SK-N-SH (cell line): Measurements from ENCODE around the gene TBCE. TPM values are rescaled to one million over a fixed set of nuclear protein-coding genes. Genes with fewer than 3 reads are reported as not detected.
"Not testable (repeated sequence)": the region's sequence is repeated elsewhere in the genome, so short reads cannot be mapped to it uniquely, and the experiment has no call there.

Source experiments
- CTCF ChIA-PET: fragments of 300-600, 350-600 bp; formaldehyde crosslinking; extraction: SDS; loops from one replicate; lab custom pipeline; 2021; lab: Yijun Ruan, JAX
- POLR2A ChIA-PET: fragments of 350-600 bp; sonication (Branson Sonifier 250); formaldehyde crosslinking; extraction: SDS; loops from one replicate; lab custom pipeline; 2020; ENCODE audit warnings: antibody characterized with exemption, inconsistent platforms; lab: Yijun Ruan, JAX
- DNase-seq: peaks from one replicate; pipeline ENCODE4 v3.0.0; 2012
- H2AFZ ChIP-seq: fragments of 200-600 bp; sonication (generic); 2 replicates; pipeline ENCODE4 v1.8.1; 2016; ENCODE audit warnings: antibody characterized with exemption, mild to moderate bottlenecking, low read depth
- H3F3A ChIP-seq: fragments of 200-600 bp; sonication (generic); replicated peaks from 2 replicates; pipeline ENCODE3; 2016; ENCODE audit warnings: antibody characterized with exemption, mild to moderate bottlenecking; ENCODE audit not compliant: insufficient read depth
- H3K27ac ChIP-seq, 2 experiments: fragments of 200-500 bp in 1 of 2; fragments of 200-600 bp in 1 of 2; sonication (Bioruptor generic) in 1 of 2; sonication (generic), shearing (Covaris generic) in 1 of 2; 2 replicates each; pipeline versions ENCODE4 v1.5.1 to v1.6.1; 2014 to 2016; ENCODE audit warnings: low read depth in 2 of 2, inconsistent platforms in 1 of 2, low read length in 1 of 2, mild to moderate bottlenecking in 1 of 2, mixed read lengths in 1 of 2
- H3K27me3 ChIP-seq: fragments of 200-600 bp; sonication (generic), shearing (Covaris generic); 2 replicates; pipeline ENCODE4 v1.6.1; 2016; ENCODE audit warnings: mixed run types; ENCODE audit not compliant: insufficient read depth
- H3K36me3 ChIP-seq, 2 experiments: fragments of 200-500 bp in 1 of 2; fragments of 200-600 bp in 1 of 2; sonication (Bioruptor generic) in 1 of 2; sonication (generic) in 1 of 2; replicated peaks in 1 of 2; 2 replicates each; pipeline versions ENCODE3 to v1.5.1; 2014 to 2016; ENCODE audit warnings: low read length in 1 of 2, mild to moderate bottlenecking in 1 of 2; ENCODE audit not compliant: insufficient read depth in 2 of 2, control insufficient read depth in 1 of 2
- H3K4me1 ChIP-seq, 2 experiments: fragments of 200-500 bp in 1 of 2; fragments of 200-600 bp in 1 of 2; sonication (Bioruptor generic) in 1 of 2; sonication (generic), shearing (Covaris generic) in 1 of 2; 2 replicates each; pipeline versions ENCODE4 v1.5.1 to v1.6.1; 2014 to 2016; ENCODE audit warnings: low read depth in 1 of 2, low read length in 1 of 2, mixed run types in 1 of 2; ENCODE audit not compliant: insufficient read depth in 2 of 2, control insufficient read depth in 1 of 2
- H3K4me2 ChIP-seq: fragments of 200-600 bp; sonication (generic), shearing (Covaris generic); 2 replicates; pipeline ENCODE4 v1.6.1; 2017; ENCODE audit warnings: mixed run types
- H3K4me3 ChIP-seq, 2 experiments: fragments of 200-500 bp in 1 of 2; fragments of 200-600 bp in 1 of 2; sonication (Bioruptor generic) in 1 of 2; sonication (generic), shearing (Covaris generic) in 1 of 2; 2 replicates each; pipeline versions ENCODE4 v1.5.1 to v1.8.1; 2014 to 2016; ENCODE audit warnings: low read depth in 2 of 2, inconsistent platforms in 1 of 2, low read length in 1 of 2, mild to moderate bottlenecking in 1 of 2, mixed read lengths in 1 of 2, moderate library complexity in 1 of 2
- H3K79me2 ChIP-seq: fragments of 200-600 bp; sonication (generic); 2 replicates; pipeline ENCODE4 v1.8.1; 2017; ENCODE audit warnings: mild to moderate bottlenecking; ENCODE audit not compliant: insufficient read depth
- H3K9ac ChIP-seq: fragments of 200-600 bp; sonication (generic); 2 replicates; pipeline ENCODE4 v1.6.1; 2017; ENCODE audit warnings: mixed run types
- H3K9me2 ChIP-seq: fragments of 200-600 bp; sonication (generic); 2 replicates; pipeline ENCODE4 v1.6.1; 2017; ENCODE audit warnings: mixed run types
- H3K9me3 ChIP-seq: fragments of 200-600 bp; sonication (generic); 2 replicates; pipeline ENCODE4 v1.6.1; 2017; ENCODE audit warnings: mixed run types, mild to moderate bottlenecking, moderate library complexity
- H4K20me1 ChIP-seq: fragments of 200-600 bp; sonication (generic); 2 replicates; pipeline ENCODE4 v1.6.1; 2017; ENCODE audit warnings: mild to moderate bottlenecking, mixed run types; ENCODE audit not compliant: insufficient read depth
- ELF1 ChIP-seq: IDR thresholded peaks from 2 replicates; pipeline ENCODE4 v1.4.0; 2012
- RCOR1 ChIP-seq: fragments of 150-350 bp; IDR thresholded peaks from 2 replicates; pipeline ENCODE4 v1.6.1; 2017; ENCODE audit warnings: antibody characterized with exemption, low read length
- RFX5 ChIP-seq: IDR thresholded peaks from 2 replicates; pipeline ENCODE4 v1.6.1; 2012; ENCODE audit warnings: mild to moderate bottlenecking, improper control_type of control experiment, low read length
- RXRA ChIP-seq: IDR thresholded peaks from 2 replicates; pipeline ENCODE4 v1.4.0; 2012; ENCODE audit warnings: low read depth, mild to moderate bottlenecking, borderline replicate concordance
- SMC3 ChIP-seq: IDR thresholded peaks from 2 replicates; pipeline ENCODE4 v1.6.1; 2012; ENCODE audit warnings: low read depth, low read length, improper control_type of control experiment
- TCF12 ChIP-seq: IDR thresholded peaks from 2 replicates; pipeline ENCODE4 v1.4.0; 2012
- WGBS: methylation state at CpG from one replicate; pipeline ENCODE4 v1.1.6; 2017; ENCODE audit warnings: low lambda C conversion rate; 5-methylcytosine and 5-hydroxymethylcytosine counted together
- polyA plus RNA-seq, 3 experiments: library from polyadenylated mRNA; depleted of rRNA; stranded (reverse); fragments of >200 nt; gene quantifications; 2 replicates each; pipeline ENCODE4 v1.2.3, GENCODE V29; 2012
- TF ChIP-seq, protein P1 (sequence below): IDR thresholded peaks from 2 replicates; pipeline ENCODE4 v1.6.1; 2012; ENCODE audit warnings: mild to moderate bottlenecking, low read depth, low read length, moderate library complexity
- TF ChIP-seq, protein P2 (sequence below): IDR thresholded peaks from 2 replicates; pipeline ENCODE4 v1.4.0; 2012; ENCODE audit warnings: low read depth, borderline replicate concordance
- TF ChIP-seq, protein P3 (sequence below): IDR thresholded peaks from 2 replicates; pipeline ENCODE4; 2012
- TF ChIP-seq, protein P4 (sequence below): fragments of 200-600 bp; sonication (generic); IDR thresholded peaks from 2 replicates; pipeline ENCODE4 v1.6.1; 2017; ENCODE audit warnings: antibody characterized with exemption, mild to moderate bottlenecking, moderate library complexity

Gene TBCE
- polyA plus RNA-seq, 1 of the 3 experiments (the other 2 are of a cell fraction): 18.3 TPM

DNA sequence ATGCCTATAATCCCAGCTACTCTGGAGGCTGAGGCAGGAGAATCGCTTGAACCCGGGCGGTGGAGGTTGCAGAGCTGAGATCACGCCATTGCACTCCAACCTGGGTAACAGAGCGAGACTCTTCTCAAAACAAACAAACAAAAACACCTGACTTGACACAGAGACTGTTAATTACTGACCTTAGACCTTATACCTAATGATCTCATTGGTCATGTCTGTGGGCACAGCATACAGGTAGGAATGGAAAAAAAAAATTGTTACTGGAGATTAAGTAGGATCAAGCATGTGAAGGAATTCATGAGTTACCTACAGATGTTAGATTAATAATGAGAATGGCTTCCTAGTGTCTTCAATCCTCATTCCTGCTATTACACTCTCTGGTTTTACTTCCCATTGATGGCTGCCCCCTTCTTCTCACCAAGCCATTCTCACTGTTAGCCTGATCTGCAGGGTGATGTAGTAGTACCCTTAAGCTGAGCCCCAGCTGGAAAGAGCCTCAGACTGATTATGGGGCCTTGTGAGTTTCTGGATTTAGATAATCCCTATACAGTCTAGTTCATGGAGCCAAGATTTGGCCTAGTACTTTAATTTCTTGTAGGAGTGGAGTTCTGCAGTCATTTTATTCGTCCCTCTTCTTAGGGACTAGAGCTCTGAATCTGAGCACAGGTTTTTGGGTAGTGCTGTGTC is 8.8 kb downstream of the TBCE start:
- POLR2A ChIA-PET: no interaction called here
- WGBS: 98% methylated on average over 6 of the region's 6 CpGs
- no peak for DNase-seq
- H3K27me3 ChIP-seq: no peaks in the 10 kb centered on the region
- peaks cover 10 to 26% of the 10 kb centered on the region in 2 experiments for H3K36me3 ChIP-seq
- no peak overlapping the region for H3K4me3 ChIP-seq
- no peaks in the 10 kb centered on the region for H3K9me3 ChIP-seq
- peaks cover 5% of the 10 kb centered on the region for H3F3A ChIP-seq
- no peak for TF ChIP-seq RCOR1
- no peak for TF ChIP-seq SMC3
- no peak for TF ChIP-seq TCF12
- TF ChIP-seq ELF1: no peak
- no peak for TF ChIP-seq RFX5
- TF ChIP-seq, protein P1, sequence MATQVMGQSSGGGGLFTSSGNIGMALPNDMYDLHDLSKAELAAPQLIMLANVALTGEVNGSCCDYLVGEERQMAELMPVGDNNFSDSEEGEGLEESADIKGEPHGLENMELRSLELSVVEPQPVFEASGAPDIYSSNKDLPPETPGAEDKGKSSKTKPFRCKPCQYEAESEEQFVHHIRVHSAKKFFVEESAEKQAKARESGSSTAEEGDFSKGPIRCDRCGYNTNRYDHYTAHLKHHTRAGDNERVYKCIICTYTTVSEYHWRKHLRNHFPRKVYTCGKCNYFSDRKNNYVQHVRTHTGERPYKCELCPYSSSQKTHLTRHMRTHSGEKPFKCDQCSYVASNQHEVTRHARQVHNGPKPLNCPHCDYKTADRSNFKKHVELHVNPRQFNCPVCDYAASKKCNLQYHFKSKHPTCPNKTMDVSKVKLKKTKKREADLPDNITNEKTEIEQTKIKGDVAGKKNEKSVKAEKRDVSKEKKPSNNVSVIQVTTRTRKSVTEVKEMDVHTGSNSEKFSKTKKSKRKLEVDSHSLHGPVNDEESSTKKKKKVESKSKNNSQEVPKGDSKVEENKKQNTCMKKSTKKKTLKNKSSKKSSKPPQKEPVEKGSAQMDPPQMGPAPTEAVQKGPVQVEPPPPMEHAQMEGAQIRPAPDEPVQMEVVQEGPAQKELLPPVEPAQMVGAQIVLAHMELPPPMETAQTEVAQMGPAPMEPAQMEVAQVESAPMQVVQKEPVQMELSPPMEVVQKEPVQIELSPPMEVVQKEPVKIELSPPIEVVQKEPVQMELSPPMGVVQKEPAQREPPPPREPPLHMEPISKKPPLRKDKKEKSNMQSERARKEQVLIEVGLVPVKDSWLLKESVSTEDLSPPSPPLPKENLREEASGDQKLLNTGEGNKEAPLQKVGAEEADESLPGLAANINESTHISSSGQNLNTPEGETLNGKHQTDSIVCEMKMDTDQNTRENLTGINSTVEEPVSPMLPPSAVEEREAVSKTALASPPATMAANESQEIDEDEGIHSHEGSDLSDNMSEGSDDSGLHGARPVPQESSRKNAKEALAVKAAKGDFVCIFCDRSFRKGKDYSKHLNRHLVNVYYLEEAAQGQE: no peak
- TF ChIP-seq, protein P2, sequence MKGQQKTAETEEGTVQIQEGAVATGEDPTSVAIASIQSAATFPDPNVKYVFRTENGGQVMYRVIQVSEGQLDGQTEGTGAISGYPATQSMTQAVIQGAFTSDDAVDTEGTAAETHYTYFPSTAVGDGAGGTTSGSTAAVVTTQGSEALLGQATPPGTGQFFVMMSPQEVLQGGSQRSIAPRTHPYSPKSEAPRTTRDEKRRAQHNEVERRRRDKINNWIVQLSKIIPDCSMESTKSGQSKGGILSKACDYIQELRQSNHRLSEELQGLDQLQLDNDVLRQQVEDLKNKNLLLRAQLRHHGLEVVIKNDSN: no peak
- TF ChIP-seq RXRA: no peak
- TF ChIP-seq, protein P3, sequence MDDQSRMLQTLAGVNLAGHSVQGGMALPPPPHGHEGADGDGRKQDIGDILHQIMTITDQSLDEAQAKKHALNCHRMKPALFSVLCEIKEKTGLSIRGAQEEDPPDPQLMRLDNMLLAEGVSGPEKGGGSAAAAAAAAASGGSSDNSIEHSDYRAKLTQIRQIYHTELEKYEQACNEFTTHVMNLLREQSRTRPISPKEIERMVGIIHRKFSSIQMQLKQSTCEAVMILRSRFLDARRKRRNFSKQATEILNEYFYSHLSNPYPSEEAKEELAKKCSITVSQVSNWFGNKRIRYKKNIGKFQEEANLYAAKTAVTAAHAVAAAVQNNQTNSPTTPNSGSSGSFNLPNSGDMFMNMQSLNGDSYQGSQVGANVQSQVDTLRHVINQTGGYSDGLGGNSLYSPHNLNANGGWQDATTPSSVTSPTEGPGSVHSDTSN: no peak
- TF ChIP-seq, protein P4, sequence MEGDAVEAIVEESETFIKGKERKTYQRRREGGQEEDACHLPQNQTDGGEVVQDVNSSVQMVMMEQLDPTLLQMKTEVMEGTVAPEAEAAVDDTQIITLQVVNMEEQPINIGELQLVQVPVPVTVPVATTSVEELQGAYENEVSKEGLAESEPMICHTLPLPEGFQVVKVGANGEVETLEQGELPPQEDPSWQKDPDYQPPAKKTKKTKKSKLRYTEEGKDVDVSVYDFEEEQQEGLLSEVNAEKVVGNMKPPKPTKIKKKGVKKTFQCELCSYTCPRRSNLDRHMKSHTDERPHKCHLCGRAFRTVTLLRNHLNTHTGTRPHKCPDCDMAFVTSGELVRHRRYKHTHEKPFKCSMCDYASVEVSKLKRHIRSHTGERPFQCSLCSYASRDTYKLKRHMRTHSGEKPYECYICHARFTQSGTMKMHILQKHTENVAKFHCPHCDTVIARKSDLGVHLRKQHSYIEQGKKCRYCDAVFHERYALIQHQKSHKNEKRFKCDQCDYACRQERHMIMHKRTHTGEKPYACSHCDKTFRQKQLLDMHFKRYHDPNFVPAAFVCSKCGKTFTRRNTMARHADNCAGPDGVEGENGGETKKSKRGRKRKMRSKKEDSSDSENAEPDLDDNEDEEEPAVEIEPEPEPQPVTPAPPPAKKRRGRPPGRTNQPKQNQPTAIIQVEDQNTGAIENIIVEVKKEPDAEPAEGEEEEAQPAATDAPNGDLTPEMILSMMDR: no peak
- TF ChIP-seq, all 33 proteins: peak for 0
- Histone ChIP-seq H3K4me2 (no peak overlapping the region), H3K9ac (no peak overlapping the region), H3K4me1 (no peaks in the 10 kb centered on the region), H3K79me2 (peaks cover 87% of the 10 kb centered on the region), H4K20me1 (no peaks in the 10 kb centered on the region), H3K9me2 (no peaks in the 10 kb centered on the region), H3K27ac (no peak overlapping the region), H2AFZ (no peak overlapping the region)
- CTCF ChIA-PET: interaction anchor here (3.1 kb wide), 1 partner anchor 40 kb away, joined by 13 read pairs; no protein-coding TSS in a partner anchor

DNA sequence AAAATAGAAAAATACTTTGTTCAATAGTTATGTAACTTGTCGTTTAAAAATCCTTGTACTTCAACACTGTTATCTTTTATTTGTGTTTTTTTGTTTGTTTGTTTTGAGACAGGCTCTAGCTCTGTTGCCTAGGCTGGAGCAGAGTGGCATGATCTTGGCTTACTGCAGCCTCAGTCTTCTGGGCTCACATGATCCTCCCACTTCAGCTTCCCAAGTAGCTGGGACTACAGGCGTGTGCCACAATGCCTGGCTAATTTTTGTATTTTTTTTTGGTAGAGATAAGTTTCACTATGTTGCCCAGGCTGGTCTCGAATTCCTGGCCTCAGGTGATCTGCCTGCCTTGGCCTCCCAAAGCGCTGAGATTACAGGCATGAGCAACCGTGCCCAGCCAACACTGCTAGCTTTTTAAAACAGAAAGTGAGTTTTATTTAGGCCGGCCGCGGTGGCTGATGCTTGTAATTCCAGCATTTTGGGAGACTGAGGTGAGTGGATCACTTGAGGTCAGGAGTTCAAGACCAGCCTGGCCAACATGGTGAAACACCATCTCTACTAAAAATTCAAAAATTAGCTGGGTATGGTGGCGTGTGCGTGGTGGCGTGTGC is 11.0 kb downstream of the TBCE start:
- DNase-seq, H3K27ac ChIP-seq, H3K9me2 ChIP-seq, POLR2A ChIA-PET, H3K27me3 ChIP-seq, H4K20me1 ChIP-seq, H3K4me3 ChIP-seq, H2AFZ ChIP-seq, H3K4me2 ChIP-seq, H3K9me3 ChIP-seq, H3K4me1 ChIP-seq, H3F3A ChIP-seq, H3K9ac ChIP-seq: not testable (repeated sequence)
- Histone ChIP-seq H3K79me2 (peaks cover 71% of the 10 kb centered on the region; the same call in 1 of the 2 replicates), H3K36me3 (peaks cover 7 to 27% of the 10 kb centered on the region in 2 experiments)
- CTCF ChIA-PET: interaction anchor here (0.6 to 1.3 kb wide), 2 partner anchors 37 to 105 kb away, joined by 3 to 4 read pairs; no protein-coding TSS in a partner anchor
- 92% methylated on average over 11 of the region's 11 CpGs for WGBS

DNA sequence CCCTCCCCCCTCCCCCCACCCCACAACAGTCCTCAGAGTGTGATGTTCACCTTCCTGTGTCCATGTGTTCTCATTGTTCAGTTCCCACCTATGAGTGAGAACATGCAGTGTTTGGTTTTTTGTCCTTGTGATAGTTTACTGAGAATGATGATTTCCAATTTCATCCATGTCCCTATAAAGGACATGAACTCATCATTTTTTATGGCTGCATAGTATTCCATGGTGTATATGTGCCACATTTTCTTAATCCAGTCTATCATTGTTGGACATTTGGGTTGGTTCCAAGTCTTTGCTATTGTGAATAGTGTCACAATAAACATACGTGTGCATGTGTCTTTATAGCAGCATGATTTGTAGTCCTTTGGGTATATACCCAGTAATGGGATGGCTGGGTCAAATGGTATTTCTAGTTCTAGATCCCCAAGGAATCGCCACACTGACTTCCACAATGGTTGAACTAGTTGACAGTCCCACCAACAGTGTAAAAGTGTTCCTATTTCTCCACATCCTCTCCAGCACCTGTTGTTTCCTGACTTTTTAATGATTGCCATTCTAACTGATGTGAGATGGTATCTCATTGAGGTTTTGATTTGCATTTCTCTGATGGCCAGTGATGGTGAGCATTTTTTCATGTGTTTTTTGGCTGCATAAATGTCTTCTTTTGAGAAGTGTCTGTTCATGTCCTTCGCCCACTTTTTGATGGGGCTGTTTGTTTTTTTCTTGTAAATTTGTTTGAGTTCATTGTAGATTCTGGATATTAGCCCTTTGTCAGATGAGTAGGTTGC is 14.9 kb downstream of the TBCE start:
- H3K9me2 ChIP-seq, POLR2A ChIA-PET: not testable (repeated sequence)
- WGBS: 100% methylated on average over 1 of the region's 3 CpGs

More for the DNA sequence above, 14.9 kb downstream of the TBCE start:
- H3K9me3 ChIP-seq, H3K27ac ChIP-seq, H2AFZ ChIP-seq, H3F3A ChIP-seq, CTCF ChIA-PET, H3K4me3 ChIP-seq, H3K4me2 ChIP-seq, H3K9ac ChIP-seq, DNase-seq, H3K27me3 ChIP-seq, H4K20me1 ChIP-seq, H3K4me1 ChIP-seq: not testable (repeated sequence)
- H3K79me2 ChIP-seq: peaks cover 69% of the 10 kb centered on the region; the same call in 1 of the 2 replicates
- H3K36me3 ChIP-seq: peaks cover 7 to 24% of the 10 kb centered on the region in 2 experiments
